Measurements from ENCODE around the gene NADSYN1. TPM values are rescaled to one million over a fixed set of nuclear protein-coding genes. Genes with fewer than 3 reads are reported as not detected.
"Not testable (repeated sequence)": the region's sequence is repeated elsewhere in the genome, so short reads cannot be mapped to it uniquely, and the experiment has no call there.

Gene NADSYN1
- total RNA-seq, 6 experiments from 2014 or later, result 39.3 to 48.0 (median 46.7) TPM

DNA sequence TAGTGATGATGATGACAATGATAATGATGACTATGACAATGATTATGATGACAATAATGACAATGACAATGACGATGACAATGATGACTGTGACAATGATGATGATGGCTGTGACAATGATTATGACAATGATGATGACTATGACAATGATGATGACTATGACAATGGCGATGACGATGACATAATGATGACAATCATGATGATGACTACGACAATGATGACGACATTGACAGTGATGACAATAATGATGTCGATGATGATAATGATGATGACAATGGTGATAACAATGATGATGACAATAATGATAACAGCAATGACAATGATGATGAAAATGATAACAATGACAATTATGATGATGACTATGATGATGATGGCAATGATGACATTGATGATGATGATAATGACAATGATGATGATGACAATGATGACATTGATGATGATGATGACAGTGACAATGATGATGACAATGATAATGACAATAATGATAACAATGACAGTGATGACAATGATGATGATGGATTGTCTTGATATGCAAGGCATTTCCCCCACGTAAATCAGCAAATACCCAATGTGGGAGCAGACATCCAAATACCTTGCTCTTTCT lies 42.5 kb upstream of the NADSYN1 start:
- Mint-ChIP-seq H3K36me3 (ENCODE audit: low read depth) (no peaks in the 10 kb centered on the region), H3K4me1 (ENCODE audit: low read depth) (no peaks in the 10 kb centered on the region), H3K27ac (no peak overlapping the region), H3K4me3 (no peak overlapping the region), H3K9me3 (no peaks in the 10 kb centered on the region; the same call in 1 of the 2 replicates), H3K27me3 (ENCODE audit: insufficient read depth) (peaks cover 6% of the 10 kb centered on the region)
- no peak for DNase-seq
- no peak for TF ChIP-seq CTCF (IDR thresholded peaks at IDR 0.05)

DNA sequence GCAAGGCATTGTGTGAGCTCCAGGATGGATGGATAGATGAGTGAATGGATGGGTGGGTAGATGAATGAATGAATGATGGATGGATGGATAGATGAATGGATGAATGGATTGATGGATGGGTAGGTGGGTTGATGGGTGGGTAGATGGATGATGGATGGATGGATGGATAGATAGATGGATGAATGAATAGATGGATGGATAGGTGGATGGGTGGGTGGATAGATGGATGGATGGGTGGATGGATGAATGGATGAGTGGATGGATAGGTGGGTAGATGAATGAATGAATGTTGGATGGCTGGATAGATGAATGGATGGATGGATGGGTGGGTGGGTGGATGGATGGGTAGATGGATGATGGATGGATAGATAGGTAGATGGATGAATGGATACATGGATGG lies 38.4 kb upstream of the NADSYN1 start:
- Mint-ChIP-seq H3K27me3 (ENCODE audit: insufficient read depth) (peaks cover 26% of the 10 kb centered on the region), H3K27ac (no peak overlapping the region), H3K4me1 (ENCODE audit: low read depth) (no peaks in the 10 kb centered on the region), H3K36me3 (ENCODE audit: low read depth) (no peaks in the 10 kb centered on the region), H3K4me3 (no peak overlapping the region), H3K9me3 (no peaks in the 10 kb centered on the region; the same call in 1 of the 2 replicates)
- no peak for DNase-seq
- no peak for TF ChIP-seq CTCF (IDR thresholded peaks at IDR 0.05)

DNA sequence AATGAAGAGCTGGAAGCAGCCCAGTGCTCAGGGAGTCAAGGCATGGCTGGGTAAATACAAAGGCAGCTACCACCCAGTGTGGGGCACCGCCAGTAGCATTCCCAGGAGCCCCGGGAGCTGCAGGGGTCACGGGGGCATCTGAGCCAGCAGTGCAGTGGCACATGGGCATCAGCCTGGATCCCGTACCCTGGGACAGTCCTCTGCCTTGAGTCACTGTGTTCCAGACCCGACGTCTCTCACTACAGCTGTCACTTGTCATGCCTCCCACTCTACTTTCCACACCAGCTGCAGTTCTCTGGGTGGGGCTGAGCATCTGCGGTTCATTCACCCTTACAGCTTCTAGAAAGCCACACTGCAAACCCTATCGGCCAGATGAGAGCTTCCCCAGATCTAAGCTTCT lies 34.4 kb upstream of the NADSYN1 start:
- no peak for DNase-seq
- H3K9me3 Mint-ChIP-seq, result no peaks in the 10 kb centered on the region; the same call in 1 of the 2 replicates
- H3K27ac Mint-ChIP-seq, result no peak overlapping the region
- no peaks in the 10 kb centered on the region for H3K36me3 Mint-ChIP-seq (ENCODE audit: low read depth)
- H3K4me3 Mint-ChIP-seq, result no peak overlapping the region
- peaks cover 27% of the 10 kb centered on the region for H3K27me3 Mint-ChIP-seq (ENCODE audit: insufficient read depth)
- no peaks in the 10 kb centered on the region for H3K4me1 Mint-ChIP-seq (ENCODE audit: low read depth)
- TF ChIP-seq CTCF (IDR thresholded peaks at IDR 0.05), result no peak

DNA sequence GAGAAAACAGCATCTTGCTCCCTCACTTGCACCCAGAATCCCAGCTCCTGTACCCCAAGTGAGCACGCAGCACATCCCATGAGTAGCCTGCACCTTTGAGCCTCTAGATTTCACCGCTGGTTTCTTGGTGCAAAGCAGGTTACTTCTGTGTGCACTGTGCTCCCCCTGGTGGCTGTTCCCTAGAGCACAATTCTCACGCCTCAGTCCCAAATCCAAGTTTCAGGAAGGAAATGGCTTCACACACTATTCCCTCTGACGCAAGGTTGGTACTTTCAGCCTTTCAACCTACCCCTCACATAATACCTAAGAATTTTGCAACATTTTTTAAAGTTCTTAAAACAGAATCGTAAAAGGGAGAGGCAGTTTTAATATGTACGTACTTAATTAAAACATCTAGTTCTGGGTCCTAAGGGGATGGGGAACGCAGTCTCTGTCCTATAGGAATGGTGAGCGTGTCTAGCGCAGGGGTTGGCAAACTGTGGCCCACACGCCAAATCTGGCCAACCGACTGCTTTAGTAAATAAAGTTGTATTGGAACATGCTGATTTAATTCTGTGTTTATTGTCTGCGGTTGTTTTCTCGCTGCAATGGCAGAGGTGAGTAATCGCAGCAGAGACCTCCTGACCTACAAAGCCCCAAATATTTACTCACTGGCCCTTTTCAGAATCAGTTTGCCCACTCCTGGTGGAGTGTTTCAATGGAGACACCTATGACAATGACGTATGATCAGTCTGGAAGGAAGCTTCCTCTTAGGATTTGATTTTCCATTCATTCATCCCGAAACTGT lies 32.4 kb upstream of the NADSYN1 start:
- Mint-ChIP-seq H3K27ac (no peak overlapping the region), H3K4me3 (no peak overlapping the region), H3K36me3 (ENCODE audit: low read depth) (no peaks in the 10 kb centered on the region), H3K4me1 (ENCODE audit: low read depth) (no peaks in the 10 kb centered on the region), H3K9me3 (no peaks in the 10 kb centered on the region), H3K27me3 (ENCODE audit: insufficient read depth) (peaks cover 24% of the 10 kb centered on the region)
- peak; percentile 13 for DNase-seq
- peak; percentile 87 for TF ChIP-seq CTCF (IDR thresholded peaks at IDR 0.05)

GRCh38 chr11:71421392-71421950 lies 31.5 kb upstream of the NADSYN1 start:
- DNase-seq, result no peak
- no peaks in the 10 kb centered on the region for H3K9me3 Mint-ChIP-seq
- no peak overlapping the region for H3K4me3 Mint-ChIP-seq
- TF ChIP-seq CTCF (IDR thresholded peaks at IDR 0.05), result no peak
- peaks cover 4% of the 10 kb centered on the region; the same call in 1 of the 2 replicates for H3K4me1 Mint-ChIP-seq (ENCODE audit: low read depth)
- H3K27me3 Mint-ChIP-seq (ENCODE audit: insufficient read depth), result peaks cover 18% of the 10 kb centered on the region
- no peak overlapping the region for H3K27ac Mint-ChIP-seq
- no peaks in the 10 kb centered on the region for H3K36me3 Mint-ChIP-seq (ENCODE audit: low read depth)

DNA sequence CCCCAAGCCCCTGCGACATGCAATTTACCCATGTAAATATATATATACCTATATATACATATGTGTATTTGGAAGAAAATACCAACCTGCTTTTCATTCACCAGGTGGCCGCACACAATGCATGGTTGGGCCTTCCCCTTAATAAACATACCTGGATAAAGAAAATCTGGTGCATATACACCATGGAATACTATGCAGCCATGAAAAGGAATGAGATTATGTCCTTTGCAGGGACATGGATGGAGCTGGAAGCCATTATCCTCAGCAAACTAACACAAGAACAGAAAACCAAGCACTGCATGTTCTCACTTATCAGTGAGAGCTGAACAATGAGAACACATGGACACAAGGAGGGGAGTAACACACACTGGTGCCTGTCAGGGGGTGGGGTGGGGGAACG lies 30.7 kb upstream of the NADSYN1 start:
- not testable (repeated sequence) for H3K36me3 Mint-ChIP-seq (ENCODE audit: low read depth); DNase-seq; H3K9me3 Mint-ChIP-seq; H3K4me1 Mint-ChIP-seq (ENCODE audit: low read depth); H3K4me3 Mint-ChIP-seq; H3K27ac Mint-ChIP-seq
- peaks cover 16% of the 10 kb centered on the region for H3K27me3 Mint-ChIP-seq (ENCODE audit: insufficient read depth)
